GM12892 (cell line): Measurements from ENCODE around the gene CAPN1.

Source experiments
- POLR2A ChIP-seq: IDR thresholded peaks from 2 replicates; pipeline ENCODE4 v1.6.1; 2011; ENCODE audit warnings: low read depth, low read length, control low read depth
- POLR2AphosphoS5 ChIP-seq: IDR thresholded peaks from 2 replicates; pipeline ENCODE4 v1.6.1; 2011; ENCODE audit warnings: low read depth, low read length, control low read depth

GRCh38 chr11:65204143-65204542, 22.4 kb downstream of the CAPN1 start:
- TF ChIP-seq POLR2AphosphoS5 (no peak), POLR2A (no peak)
